Subcutaneous adipose tissue (tissue), 4 donors: ENCODE measurements around the gene GJA10. TPM values are rescaled to one million over a fixed set of nuclear protein-coding genes. Genes with fewer than 3 reads are reported as not detected.

Experiments used
- total RNA-seq, 4 donors: library from RNA; depleted of rRNA; stranded (reverse); fragments of >200 nt; gene quantifications; one replicate each; pipeline ENCODE4 v1.1.0, GENCODE V29; 2016
- TF ChIP-seq, protein P1 (sequence below): fragments of 450-650 bp; IDR thresholded peaks from one replicate; pipeline ENCODE4 v1.5.1; 2016; ENCODE audit warnings: low read depth, mild to moderate bottlenecking, control low read depth, antibody characterized with exemption, moderate library complexity

The GJA10 gene
- total RNA-seq, 4 donors from 2014 or later: not detected

DNA sequence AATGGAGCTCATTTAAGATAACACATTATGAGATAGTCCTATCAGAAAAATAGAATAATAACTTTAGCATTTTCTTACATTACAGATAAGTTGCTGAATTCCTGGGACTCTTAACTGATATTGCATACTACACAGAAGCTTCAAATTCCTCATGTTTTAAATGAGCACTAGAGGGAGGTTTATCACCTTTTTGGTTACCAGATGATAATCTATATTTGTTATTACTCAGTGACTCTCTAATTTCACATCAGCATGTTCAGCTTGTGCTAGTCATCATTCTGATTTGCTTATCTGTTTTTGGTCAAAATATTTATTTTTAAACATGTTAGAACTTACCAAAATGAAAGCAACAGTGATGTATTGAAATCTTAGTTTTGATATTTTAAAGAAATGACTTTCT, 20.5 kb upstream of the GJA10 start:
- TF ChIP-seq, protein P1, sequence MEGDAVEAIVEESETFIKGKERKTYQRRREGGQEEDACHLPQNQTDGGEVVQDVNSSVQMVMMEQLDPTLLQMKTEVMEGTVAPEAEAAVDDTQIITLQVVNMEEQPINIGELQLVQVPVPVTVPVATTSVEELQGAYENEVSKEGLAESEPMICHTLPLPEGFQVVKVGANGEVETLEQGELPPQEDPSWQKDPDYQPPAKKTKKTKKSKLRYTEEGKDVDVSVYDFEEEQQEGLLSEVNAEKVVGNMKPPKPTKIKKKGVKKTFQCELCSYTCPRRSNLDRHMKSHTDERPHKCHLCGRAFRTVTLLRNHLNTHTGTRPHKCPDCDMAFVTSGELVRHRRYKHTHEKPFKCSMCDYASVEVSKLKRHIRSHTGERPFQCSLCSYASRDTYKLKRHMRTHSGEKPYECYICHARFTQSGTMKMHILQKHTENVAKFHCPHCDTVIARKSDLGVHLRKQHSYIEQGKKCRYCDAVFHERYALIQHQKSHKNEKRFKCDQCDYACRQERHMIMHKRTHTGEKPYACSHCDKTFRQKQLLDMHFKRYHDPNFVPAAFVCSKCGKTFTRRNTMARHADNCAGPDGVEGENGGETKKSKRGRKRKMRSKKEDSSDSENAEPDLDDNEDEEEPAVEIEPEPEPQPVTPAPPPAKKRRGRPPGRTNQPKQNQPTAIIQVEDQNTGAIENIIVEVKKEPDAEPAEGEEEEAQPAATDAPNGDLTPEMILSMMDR: no peak

DNA sequence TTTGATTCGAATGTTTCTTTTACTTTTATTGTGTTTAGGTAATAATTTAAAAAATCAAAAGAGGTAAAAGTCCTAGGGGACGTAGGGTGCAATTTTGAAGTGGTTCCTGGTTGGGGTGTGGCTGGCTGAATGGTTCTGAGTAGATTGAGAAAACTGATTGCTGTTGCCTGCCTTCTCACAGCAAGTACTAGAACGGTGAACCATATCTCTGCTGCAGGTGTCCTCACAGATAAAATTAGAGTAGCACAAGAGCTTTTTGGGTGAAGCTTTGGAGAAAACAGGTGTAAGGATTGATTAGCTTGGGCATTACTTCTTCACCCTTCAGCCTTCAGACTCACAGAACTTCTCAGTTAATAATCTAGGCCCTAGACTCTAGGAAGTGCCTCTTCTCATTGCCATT, 19.8 kb upstream of the GJA10 start:
- TF ChIP-seq, protein P1: no peak

DNA sequence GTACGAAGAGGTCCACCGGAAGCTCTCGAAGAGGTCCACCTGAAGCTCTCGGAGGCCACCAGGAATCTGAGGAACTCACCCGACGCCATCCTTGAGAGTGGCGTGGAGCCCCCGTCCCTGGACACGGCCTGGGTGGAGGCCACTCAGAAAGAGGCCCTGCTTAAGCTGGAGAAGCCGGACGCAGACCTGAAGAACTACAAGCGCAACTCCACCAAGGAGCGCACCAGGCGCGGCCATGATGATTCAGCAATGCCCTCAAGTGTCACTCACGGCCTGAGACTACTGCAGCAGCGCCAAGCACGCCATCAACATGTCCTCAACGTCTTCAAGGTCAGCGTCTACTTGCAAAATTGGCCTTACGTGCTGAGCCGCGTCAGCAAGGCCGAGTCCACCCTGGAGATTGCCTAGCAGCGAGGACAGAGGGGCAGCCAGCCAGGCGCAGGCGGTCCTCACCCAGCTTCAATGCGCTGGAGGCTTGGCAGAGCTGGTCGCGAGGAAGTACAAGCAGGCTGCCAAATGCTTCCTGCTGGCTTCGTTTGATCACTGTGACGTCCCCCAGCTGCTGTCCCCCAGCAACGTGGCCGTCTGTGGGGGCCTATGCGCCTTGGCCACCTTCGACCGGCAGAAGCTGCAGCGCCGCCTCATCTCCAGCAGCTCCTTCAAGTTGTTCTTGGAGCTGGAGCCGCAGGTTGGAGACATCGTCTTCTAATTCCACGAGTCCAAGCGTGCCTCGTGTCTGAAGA, 7.7 kb upstream of the GJA10 start:
- TF ChIP-seq, protein P1: no peak

DNA sequence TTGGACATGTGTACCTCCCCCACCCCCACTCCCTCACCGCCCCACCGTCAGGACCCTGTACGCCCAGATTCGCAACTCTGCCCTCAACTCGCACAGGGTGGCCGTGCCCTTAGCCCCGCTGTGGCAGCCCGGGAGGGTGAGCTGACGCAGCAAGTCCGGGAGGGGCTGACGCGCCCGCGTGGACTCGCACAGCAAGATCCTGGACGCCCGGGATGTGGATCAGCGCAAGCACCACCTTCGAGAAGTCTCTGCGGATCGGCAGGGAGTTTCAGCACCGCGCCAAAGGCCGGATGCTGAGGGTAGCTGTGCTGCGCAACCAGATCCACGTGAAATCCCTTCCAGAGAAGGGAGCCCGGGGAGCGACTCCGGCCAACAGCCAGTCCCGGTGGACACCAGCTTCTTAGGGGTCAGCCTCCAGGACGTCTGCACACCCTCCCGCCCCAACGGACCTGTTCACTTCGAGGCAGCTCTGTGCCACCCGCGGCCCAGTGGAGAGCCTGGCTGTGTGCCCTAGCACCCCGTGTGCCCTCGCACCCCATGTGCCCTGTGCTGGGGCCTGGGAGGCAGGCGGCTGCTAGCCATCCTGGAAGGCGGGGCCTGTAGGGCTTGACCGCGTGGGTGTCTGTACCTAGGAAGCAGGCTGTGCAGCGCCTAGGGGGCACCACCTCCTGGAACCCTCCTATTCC, 6.7 kb upstream of the GJA10 start:
- TF ChIP-seq, protein P1: no peak

DNA sequence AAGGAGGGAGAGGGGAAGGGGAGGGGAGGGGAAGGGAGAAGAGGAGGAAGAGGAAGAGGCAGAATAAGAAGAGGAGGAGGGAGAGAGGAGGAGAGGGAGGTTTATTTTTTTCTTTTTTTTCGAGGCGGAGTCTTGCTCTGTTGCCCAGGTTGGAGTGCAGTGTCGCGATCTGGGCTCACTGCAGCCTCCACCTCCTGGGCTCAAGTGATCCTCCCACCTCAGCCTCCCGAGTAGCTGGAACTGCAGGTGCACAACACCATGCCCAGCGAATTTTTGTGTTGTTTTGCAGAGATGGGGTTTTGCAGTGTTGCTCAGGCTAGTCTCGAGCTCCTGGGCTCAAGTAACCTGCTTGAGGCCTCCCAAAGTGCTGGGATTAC, 6.1 kb upstream of the GJA10 start:
- TF ChIP-seq, protein P1: no peak

DNA sequence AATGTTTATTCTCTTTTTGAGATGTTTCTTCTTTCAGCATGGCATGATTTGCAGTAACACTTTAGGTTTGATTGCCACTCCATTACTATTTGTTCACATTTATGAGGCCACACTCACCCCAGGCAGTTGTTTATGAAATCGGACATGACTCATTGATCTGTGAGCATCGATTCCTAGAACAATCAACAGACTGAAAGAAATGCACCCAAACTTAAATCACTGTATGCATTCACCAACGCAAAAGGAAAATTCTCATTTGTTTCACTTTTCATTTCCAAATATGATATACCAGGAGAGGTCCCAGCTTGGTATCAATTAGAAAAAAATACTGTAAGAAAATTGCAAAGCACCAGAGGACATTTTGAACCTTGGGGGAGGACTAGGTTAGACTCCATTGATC, 5.4 kb upstream of the GJA10 start:
- TF ChIP-seq, protein P1: no peak

DNA sequence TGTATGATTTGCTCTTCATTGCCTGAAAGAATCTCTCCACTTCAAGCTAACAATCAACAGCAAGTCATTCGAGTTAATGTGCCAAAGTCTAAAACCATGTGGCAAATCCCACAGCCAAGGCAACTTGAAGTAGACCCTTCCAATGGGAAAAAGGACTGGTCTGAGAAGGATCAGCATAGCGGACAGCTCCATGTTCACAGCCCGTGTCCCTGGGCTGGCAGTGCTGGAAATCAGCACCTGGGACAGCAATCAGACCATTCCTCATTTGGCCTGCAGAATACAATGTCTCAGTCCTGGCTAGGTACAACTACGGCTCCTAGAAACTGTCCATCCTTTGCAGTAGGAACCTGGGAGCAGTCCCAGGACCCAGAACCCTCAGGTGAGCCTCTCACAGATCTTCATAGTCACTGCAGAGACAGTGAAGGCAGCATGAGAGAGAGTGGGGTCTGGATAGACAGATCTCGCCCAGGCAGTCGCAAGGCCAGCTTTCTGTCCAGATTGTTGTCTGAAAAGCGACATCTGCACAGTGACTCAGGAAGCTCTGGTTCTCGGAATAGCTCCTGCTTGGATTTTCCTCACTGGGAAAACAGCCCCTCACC, 1.1 kb downstream of the GJA10 start:
- TF ChIP-seq, protein P1: no peak
